Measurements from ENCODE around the gene PLCH1.

DNA sequence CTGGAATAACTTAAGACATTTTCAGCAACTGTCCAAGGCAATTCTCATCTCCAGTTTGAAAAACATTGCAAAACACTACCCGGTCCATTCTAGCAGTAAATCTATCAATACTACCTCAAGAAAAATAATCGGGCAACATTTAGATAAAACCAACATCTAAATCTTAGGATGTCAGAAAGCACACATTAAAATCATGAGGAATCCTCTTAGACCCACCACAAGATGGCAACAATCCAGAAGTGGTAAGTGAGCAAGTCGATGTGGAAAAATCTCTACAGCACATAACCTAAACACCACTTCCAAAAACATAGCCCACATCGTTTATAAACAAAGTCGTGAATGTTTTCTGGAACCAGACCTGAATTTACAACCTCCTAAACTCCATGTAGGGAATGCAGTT lies 5.7 kb downstream of the PLCH1 start:
- TF ChIP-seq, protein P1, sequence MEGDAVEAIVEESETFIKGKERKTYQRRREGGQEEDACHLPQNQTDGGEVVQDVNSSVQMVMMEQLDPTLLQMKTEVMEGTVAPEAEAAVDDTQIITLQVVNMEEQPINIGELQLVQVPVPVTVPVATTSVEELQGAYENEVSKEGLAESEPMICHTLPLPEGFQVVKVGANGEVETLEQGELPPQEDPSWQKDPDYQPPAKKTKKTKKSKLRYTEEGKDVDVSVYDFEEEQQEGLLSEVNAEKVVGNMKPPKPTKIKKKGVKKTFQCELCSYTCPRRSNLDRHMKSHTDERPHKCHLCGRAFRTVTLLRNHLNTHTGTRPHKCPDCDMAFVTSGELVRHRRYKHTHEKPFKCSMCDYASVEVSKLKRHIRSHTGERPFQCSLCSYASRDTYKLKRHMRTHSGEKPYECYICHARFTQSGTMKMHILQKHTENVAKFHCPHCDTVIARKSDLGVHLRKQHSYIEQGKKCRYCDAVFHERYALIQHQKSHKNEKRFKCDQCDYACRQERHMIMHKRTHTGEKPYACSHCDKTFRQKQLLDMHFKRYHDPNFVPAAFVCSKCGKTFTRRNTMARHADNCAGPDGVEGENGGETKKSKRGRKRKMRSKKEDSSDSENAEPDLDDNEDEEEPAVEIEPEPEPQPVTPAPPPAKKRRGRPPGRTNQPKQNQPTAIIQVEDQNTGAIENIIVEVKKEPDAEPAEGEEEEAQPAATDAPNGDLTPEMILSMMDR (IDR thresholded peaks at IDR 0.05) = no peak
- no peak for TF ChIP-seq POLR2AphosphoS5 (IDR thresholded peaks at IDR 0.05; ENCODE audit: insufficient read depth in 1 of 2, low read depth in 1 of 2)
